GM04503 (cell line): ENCODE data around the gene ZEB2.

Source experiments
- DNase-seq: peaks from one replicate; pipeline ENCODE4 v3.0.0-alpha.2; 2012; ENCODE audit warnings: low read depth

The ZEB2 gene

DNA sequence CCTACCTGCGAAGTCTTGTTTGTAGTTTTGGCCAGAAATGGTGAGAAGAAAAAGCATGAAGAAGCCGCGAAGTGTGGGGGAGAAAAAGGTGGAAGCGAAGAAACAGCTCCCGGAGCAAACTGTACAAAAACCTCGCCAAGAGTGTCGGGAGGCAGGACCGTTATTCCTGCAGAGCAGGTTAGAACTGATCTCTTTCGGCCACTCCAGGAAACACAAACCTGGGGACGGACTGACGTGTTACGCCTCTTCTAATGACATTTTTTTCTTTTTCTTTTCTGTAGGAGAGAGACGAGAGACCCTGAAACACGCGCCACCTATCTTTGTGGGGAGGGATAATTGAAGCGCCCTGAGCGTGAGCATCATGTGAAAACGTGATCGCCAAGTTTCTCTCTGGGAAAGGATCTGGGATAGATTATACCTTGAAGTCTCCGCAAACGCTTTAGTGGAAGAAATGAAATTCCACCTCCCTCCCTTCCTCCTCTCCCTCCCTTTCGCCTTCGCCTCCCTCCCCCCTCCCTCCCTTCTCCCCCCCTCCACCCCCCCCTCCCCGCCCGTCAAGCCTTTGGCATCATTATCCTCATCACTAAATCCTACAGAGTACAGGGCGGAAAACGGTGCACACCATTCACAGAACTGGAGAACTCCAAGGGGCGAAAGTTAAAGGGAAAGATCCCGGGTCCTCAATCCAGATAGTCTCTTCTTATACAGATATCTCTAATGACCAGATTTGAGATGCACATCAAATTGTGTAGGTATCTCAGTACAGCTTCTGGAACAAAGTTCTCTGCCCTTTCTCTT, at the start of gene ZEB2:
ZEB2 (minus strand) TSS at position 186 of the 798 bp plus-strand sequence. CDS start 2,769 bp downstream, outside the sequence.
- peak; percentile 71 for DNase-seq

DNA sequence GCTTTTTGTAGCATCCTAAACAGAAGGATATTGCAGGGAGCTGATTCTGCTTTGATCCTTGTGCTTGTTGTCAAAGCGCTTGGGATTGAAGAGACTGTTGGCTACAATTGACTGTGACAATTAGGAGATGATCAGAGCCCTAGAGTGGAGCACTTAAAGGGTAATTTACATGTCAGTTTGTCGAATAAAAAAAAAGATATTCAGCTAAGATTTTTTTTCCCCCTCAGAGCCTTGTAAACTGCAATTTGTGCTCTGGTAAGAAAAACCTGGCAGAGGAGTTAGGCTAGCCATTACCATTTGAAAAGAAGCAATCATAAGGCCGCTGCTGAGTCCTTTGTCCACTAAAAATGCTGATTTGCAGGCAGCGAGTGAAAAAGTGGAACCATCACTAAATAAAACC, 47.8 kb upstream of the ZEB2 start:
- no peak for DNase-seq

DNA sequence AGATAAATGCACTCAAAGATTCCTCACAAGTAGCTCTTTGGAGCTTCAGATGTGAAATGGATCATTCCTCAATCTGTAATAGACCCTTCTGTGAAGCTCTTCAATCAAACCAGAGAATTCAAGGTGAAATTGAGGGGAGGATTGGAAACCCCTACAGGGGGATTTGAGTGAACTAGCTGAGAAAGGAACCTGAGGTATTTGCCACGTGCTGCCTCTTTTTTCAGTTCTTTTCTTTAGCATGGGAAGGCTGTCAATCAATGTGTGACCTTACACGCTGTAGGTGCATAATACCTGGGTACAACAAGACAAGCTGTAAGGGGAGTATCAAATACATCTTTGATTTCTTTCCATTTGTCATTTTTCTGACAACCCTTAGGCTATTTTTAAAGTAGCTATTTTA, 46.5 kb upstream of the ZEB2 start:
- DNase-seq, result no peak

DNA sequence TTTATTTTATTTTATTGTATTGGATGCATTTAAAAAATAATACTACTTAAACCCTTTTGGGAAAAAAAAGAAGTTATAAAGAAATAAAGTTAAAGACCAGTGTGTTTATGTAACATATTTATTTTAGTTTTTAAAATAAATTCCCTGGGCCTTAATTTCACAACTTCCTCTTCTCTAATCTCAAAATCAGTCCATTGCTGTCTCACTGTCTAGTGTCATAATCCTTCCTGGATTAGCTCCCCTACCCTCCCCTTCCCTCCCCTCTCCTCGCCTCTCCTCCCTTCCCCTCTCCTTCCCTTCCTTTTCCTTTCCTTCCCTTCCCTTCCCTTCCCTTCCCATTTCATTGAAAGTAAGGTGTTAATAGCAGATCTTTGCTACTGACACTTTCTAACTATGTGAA, 40.3 kb upstream of the ZEB2 start:
- no peak for DNase-seq

DNA sequence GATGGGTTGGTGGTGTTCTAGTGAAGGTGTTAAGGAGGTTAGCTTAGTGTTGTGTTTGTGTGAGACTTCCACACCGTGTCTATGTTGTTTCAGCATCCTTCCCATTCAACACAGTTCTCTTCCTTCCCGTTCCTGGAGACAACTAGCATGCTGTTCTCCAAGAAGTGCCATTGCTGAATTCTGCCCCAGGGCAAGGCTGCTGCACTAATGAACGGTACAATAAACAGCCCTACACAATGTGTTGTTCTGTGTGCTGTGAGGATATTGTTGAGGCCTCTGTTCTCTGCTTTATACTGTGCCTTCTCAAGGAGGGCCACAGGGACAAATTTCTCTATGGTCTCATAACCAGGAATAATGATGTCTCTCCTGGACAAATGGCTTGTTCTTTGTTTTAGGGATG, 39.8 kb upstream of the ZEB2 start:
- no peak for DNase-seq

DNA sequence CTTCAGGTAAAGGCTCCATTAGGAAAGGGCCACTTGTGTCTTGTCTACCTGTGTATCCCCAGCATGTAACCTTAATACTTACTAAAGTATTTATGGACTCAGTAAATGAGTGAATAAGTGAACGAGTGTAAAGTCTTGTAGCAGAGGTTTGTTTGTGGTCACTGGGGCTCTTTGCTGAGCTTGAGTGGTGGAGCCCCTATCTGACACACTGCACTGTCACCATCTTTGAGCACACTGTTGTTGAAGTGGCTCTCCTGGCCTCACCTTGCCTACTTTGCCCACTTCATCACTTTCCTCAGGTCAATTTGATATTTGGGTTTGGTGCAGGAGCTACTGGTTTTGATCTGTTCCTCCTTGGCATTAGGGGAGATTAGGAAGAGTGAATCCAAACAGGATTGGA, 39.3 kb upstream of the ZEB2 start:
- no peak for DNase-seq

DNA sequence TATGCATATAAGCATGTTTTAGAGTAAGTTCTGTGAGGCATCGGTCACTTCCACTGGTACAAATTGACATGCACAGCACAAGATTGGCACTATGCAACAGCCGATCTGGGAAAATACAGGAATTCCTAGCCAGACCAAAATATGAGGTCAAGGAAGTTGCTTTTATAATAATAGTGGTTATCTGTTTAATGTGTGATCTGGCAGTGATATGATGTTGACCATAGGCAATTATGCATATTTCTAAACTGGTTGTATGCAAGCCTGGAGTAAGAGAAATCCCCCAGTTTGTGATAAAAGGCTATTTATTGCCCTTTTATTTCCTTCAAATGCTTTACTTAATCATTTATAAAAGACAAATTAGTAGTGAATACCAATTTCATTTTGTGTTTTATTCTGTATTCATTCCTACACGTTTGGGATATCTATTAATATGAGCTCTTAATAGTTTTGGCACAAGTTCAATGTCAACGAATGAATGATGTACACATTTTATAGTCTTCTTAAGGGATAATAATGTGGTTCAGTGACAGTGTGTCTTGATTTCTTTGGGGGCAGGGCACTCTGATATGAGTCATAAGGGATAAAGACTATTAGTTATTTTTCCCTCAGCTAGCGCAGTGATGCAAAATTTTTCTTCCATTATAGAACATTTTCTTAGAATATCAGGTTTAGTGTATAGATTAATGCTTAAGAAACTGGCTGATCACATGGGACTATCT, 34.7 kb upstream of the ZEB2 start:
- no peak for DNase-seq

DNA sequence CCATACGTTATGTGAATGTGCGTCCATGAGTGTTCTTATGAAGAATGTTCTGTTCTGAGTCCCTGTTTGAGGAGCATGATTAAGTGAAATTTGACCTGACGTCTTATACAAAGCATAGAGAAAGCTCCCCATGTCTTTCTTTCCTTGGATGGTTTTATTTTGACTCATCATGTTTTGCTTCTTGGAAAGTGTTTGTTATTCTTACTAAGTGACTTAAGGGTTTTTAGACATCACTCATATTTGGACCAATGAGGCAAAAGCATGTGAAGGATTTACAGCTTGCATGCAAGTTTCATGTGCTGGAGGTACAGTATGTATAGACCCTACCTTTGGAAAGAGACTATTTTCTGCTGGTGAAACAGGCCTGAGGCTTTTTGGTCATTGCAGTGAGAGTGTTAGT, 33.5 kb upstream of the ZEB2 start:
- DNase-seq, result peak; percentile 61

DNA sequence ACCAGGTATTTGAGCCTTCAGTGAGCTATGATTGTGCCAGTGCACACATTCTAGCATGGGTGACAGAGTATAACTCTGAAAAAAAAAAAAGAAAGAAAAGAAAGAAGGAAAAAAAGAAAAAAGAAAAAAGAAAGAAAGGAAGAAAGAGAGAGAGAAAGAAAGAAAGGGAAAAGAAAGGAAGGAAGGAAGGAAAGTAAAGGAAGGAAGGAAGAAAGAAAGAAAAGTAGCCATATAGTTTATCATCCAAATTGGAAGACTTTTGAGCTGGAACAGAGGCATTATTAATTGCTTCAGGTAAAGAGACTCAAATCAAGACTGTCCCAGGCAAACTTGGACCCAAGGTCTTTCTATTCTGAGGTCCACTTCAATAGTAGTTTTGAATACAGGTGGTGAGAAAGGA, 32.9 kb upstream of the ZEB2 start:
- no peak for DNase-seq

DNA sequence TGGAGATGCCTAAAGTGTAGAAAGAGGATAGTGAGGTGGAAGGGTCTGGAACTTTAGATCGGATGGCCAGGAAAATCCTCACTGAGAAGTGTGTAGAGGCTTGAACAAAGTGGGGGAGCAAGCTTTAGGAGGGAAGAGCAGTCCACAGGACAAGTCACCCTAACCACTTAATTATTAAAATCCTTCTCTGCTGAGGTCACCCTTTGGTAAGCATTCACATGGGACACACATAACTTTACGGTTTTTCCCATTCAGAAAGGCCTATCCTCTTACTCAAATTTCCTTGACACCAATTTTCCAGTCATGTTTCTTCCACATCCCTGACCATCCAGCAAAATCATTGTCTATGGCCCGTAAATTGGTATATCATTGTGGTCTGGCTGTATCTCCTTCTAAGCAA, 31.0 kb upstream of the ZEB2 start:
- no peak for DNase-seq

DNA sequence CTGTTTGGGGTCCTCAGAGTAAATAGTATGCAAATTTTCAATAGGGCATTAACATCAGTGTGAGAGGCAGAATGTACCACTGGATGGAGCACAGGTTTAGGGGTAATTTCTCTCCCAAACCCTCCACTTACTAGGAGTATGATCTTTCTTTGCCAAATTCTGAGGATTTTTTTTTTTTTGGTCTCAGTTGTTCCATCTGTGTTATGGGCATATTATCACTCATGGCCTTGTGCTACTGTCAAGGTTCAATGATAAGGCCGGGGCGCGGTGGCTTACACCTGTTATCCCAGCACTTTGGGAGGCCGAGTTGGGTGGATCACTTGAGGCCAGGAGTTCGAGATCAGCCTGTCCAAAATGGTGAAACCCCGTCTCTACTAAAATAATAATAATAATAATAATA, 30.2 kb upstream of the ZEB2 start:
- DNase-seq, result no peak

DNA sequence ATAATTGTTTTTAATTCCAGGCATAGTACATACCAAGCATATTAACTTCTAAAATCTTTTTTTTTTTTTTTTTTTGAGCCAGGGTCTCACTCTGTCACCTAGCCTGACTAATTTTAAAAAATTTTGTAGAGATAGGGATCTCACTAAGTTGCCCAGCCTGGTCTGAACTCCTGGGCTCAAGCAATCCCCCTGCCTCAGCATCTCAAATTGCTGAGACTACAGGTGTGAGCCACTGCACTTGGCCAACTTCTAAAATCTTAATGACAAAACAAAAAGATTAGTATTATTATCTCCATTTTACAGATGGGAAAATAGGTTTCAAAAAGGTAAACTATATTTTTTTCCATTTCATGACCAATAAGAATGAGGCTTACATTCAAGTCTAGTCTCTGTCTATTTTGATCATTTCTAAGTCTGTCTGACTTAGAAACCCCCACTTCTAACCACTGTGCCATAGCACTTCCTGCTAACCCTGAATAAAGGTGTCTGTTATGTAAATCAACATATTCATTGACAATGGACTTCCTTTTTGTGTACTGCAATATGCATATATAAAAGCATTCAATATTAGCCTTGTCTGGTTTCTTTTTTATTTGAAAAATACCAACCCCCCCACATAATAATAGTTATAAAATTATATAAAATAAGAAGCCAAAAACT, 28.7 kb upstream of the ZEB2 start:
- no peak for DNase-seq

DNA sequence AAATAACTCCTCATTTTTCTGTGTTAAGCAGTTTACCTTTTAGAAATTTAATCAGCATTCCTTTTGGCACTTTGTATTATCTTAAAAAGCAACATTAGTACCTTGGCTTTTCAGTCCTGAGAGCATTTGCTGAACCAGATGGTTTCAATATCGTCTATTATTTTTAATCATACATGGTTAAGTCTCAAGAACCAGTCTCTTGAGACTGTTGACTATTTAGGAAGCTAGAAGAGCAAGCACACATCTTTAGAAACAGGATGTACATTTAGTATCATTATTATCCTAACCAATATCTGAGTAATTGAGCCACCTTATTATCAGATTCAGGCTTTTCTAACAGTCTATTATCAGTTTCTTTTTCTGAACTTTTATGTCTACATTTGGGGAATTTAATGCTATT, 28.2 kb upstream of the ZEB2 start:
- DNase-seq, result no peak

DNA sequence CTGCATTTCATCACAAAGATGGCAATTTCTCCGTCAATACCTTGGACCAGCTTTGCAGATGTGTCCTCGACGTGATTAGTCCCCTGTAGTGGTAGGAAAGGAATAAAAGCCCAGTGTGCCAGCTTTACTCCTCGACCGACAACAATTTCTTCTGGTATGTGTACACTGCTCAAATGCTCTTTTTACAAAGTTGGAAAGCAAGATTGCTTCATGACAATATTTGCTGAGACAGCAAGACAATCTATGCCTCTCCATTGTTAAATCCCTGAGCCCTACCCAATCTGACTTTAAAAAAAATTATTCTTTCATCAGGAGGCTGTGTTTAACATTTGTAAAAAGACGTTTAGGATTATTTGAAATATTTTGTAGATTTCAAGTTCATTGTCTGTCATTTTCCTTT, 27.6 kb upstream of the ZEB2 start:
- no peak for DNase-seq

DNA sequence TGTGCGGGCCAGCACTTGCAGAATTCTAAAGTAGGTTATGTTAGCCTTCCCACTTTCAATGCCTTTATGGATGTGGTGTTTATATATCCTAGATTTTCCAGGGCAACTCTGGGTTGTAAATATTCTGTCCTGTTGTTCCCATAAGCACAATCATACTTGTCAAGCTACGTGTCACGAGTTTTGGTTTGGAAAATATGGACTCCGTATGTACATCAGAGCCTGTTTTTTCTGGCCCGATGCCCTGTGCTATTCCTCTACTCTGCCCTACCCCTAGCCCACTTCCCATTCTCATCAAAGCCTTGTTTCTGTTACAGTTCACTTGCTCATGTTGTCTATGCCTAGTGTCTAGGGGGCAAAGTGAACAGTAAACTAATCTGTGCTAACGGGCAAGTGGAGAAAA, 27.0 kb upstream of the ZEB2 start:
- no peak for DNase-seq

DNA sequence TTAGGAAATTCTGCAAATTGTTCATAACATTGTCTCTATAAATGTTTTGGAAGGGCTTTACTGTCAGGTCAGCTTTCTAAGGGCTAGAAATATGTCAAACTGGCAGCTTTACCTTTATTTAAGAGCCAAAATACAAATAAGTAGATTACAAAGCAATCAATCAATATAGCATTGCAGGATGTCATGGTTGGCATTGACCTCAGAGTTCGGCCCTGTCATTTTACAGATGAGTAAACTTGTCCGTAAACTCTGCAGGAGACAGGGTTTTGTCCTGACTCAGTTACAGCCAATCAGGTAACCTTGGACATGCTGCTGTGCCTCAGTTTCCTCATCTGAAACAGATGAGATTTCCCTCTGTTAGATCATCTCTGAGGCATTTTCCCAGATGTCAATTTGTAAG, 25.9 kb upstream of the ZEB2 start:
- no peak for DNase-seq

DNA sequence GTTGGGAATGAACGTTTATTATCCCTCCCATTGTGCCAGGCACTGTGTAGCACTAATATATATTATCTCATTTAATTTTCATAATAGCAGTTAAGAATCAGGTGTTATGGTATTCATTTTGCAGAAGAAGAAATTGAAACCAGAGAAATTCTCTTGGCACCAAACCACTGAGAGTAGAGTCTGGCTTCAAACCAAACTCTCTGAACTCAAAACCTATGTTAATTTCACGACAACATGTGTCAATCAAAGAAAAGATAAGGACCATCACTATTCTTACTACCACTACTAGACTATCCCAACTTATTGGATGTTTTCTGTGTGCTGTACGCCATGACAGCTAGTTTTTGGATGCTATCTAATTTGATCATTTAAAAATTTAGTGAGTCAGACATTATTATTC, 24.1 kb upstream of the ZEB2 start:
- DNase-seq, result no peak

DNA sequence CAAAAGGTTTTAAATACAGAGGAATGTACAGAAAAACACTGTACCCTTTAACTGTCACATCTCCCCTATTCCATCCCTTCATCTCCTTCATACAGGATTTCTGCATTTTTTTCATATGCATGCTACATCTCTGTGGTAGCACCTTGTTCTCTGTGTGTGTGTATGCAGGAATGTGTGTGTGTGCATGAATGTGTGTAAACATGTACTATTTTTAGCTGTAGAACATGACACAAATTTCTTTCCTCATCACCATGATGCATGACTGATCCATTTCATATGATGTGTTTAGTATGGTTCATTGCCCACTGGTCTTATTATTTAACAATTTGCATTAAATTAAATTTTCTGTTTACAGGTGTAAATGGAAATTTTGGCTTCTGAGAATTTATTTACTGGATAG, 21.5 kb upstream of the ZEB2 start:
- DNase-seq, result no peak

DNA sequence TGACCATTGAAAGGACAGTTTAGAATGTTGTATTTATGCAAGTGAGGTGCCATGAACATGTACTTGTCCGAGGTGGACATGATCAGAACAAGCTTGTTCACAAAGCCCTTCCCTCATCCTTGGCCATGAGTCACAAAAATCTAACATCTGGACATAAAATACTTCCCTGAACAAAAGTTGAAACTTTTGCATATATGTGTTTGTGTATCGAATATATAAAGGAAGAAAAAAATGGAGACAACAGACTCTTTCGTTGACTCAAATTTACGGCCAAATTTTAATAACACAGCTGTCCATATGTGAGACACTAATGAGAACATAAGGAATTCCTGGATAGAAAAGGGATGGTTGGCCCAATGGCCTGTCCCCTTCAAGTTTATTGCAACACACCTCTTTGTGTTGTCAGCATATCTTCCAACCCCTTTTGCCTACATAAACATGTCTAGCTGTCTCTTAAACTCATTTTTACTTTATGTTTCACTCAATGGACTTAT, 19.4 kb upstream of the ZEB2 start:
- no peak for DNase-seq

DNA sequence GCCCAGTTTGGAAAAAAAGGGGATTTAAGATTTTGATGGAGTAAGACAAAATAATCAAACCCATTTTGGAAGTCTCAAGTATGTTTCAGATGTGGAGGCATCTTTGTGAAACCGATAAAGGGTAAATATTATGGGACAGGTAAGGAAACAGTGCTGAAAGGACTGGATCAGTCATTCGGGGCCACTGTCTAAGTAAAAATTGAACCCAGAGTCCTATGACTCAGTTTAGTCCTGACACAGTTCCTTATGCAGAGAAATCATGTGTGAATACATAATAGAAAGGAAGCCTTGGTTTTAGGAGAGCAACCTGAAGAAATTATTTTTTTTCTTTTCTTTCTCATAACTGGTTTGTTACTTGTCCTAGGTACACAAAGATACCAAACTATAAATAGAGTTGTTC, 15.4 kb upstream of the ZEB2 start:
- no peak for DNase-seq

DNA sequence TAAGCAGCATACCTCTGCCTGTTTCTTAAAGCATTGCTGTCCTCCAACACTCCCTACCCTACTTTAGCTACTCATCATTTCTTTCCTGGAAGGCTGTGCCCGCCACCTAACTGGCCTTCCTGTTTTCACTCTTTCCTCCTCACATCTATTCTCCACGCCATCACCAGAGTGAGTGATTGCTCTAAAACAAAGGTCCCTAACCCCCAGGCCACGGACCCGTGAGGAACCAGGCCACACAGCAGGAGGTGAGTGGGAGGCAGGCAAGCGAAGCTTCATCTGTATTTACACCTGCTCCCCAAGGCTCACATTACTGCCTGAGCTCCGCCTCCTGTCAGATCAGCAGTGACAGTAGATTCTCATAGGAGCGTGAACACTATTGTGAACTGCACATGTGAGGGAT, 13.3 kb upstream of the ZEB2 start:
- DNase-seq, result no peak

DNA sequence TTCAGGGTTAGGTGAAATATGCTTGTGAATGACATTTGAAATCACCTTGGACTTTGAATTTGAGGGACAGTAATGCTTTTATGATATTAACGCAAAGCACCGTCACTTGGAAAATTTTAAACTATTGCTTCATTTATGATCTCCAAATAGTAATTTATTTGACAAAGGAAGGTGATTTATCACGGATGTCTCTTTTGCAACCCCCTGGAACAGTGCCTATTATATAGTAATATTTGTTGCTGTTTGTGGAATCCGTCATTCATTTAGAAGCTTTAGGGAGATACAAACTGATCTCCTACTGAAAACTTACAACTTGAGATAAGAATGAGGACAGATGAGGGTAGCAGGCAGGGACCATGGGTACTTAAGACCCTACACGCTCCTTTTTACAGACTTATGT, 10.7 kb upstream of the ZEB2 start:
- no peak for DNase-seq

DNA sequence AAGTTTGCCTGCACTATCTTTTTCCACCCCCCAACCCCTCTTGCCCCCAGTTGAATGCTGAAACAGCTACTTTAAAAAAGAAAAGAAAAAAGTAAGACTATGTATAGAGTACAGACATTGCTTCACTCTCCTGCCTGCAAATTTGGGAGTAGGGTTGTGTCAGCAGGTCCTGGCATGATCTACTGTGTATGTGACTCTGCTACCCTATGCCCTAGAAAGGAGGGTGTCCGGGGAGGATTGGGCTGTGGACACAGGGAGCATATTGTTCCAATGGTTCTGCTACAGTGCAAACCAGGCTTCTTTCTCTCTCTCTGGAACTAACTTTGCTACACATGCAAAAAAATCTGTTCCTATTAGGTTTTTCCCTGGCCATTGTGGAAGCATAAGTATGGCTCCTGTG, 9.9 kb upstream of the ZEB2 start:
- no peak for DNase-seq
